ENCODE measurements around the gene PTPRC. TPM values are rescaled to one million over a fixed set of nuclear protein-coding genes. Genes with fewer than 3 reads are reported as not detected.

Gene PTPRC
- total RNA-seq, 1 experiment from 2014 or later = not detected

Other genes starting within 250 kb of the PTPRC start
- gene ATP6V1G3, start 98.4 kb upstream of the PTPRC start, total RNA-seq (2014; rRNA removed; shearing (Covaris generic)) = not detected in 2 replicates

Measured in Daoy (cell line).